ENCODE measurements around the gene USP13. TPM values are rescaled to one million over a fixed set of nuclear protein-coding genes. Genes with fewer than 3 reads are reported as not detected.

The USP13 gene
- total RNA-seq, 4 donors from 2014 or later = 17.4 to 19.8 (median 18.2) TPM

- Histone ChIP-seq H3K27me3 (no peaks in the 10 kb centered on the region), H3K9me3 (no peaks in the 10 kb centered on the region), H3K36me3 (no peaks in the 10 kb centered on the region), H3K27ac (no peak overlapping the region), H3K4me3 (no peak overlapping the region), H3K4me1 (no peaks in the 10 kb centered on the region)
- TF ChIP-seq CTCF (IDR thresholded peaks at IDR 0.05) (no peak), POLR2A (IDR thresholded peaks at IDR 0.05) (no peak)
- DNase-seq = no peak
- intact Hi-C loops (cut with DNase I; ENCODE audit: low total_unique reads) = no loop called here
These were observed 20.1 kb downstream of the USP13 start for GRCh38 chr3:179672918-179673317.

GRCh38 chr3:179673523-179673922, 20.7 kb downstream of the USP13 start:
- Histone ChIP-seq H3K4me1 (no peaks in the 10 kb centered on the region), H3K9me3 (no peaks in the 10 kb centered on the region), H3K4me3 (no peak overlapping the region), H3K27me3 (no peaks in the 10 kb centered on the region), H3K36me3 (no peaks in the 10 kb centered on the region), H3K27ac (no peak overlapping the region)
- DNase-seq = no peak
- intact Hi-C loops (cut with DNase I; ENCODE audit: low total_unique reads) = no loop called here
- no peak for TF ChIP-seq POLR2A (IDR thresholded peaks at IDR 0.05)
- no peak for TF ChIP-seq CTCF (IDR thresholded peaks at IDR 0.05)

GRCh38 chr3:179676081-179676480, 23.2 kb downstream of the USP13 start:
- TF ChIP-seq CTCF (IDR thresholded peaks at IDR 0.05) (no peak), POLR2A (IDR thresholded peaks at IDR 0.05) (no peak)

GRCh38 chr3:179677884-179678283, 25.0 kb downstream of the USP13 start:
- H3K4me3 ChIP-seq = no peak overlapping the region
- H3K9me3 ChIP-seq = no peaks in the 10 kb centered on the region
- DNase-seq = no peak
- no peaks in the 10 kb centered on the region for H3K36me3 ChIP-seq
- no peak overlapping the region for H3K27ac ChIP-seq
- intact Hi-C loops (cut with DNase I; ENCODE audit: low total_unique reads) = no loop called here
- H3K27me3 ChIP-seq = no peaks in the 10 kb centered on the region
- H3K4me1 ChIP-seq = no peaks in the 10 kb centered on the region
- TF ChIP-seq POLR2A (IDR thresholded peaks at IDR 0.05) (no peak), CTCF (IDR thresholded peaks at IDR 0.05) (no peak)

More at GRCh38 chr3:179676081-179676480, 23.2 kb downstream of the USP13 start:
- H3K4me3 ChIP-seq = no peak overlapping the region
- intact Hi-C loops (cut with DNase I; ENCODE audit: low total_unique reads) = no loop called here
- H3K27me3 ChIP-seq = no peaks in the 10 kb centered on the region
- H3K27ac ChIP-seq = no peak overlapping the region
- H3K4me1 ChIP-seq = no peaks in the 10 kb centered on the region
- H3K9me3 ChIP-seq = no peaks in the 10 kb centered on the region
- no peak for DNase-seq
- no peaks in the 10 kb centered on the region for H3K36me3 ChIP-seq

- Histone ChIP-seq H3K27me3 (no peaks in the 10 kb centered on the region), H3K4me1 (peaks cover 0 to 5% of the 10 kb centered on the region in 2 donors), H3K36me3 (no peaks in the 10 kb centered on the region), H3K9me3 (no peaks in the 10 kb centered on the region), H3K27ac (peak overlapping the region in 1 of 2 donors; percentile 41), H3K4me3 (peak overlapping the region; percentile 1 to 4)
- TF ChIP-seq POLR2A (IDR thresholded peaks at IDR 0.05) (no peak), CTCF (IDR thresholded peaks at IDR 0.05) (no peak)
- no peak for DNase-seq
- intact Hi-C loops (cut with DNase I; ENCODE audit: low total_unique reads) = no loop called here
These were observed 28.8 kb downstream of the USP13 start for GRCh38 chr3:179681492-179682263.
